Adipose tissue (tissue), 3 donors: ENCODE data around the gene RALGDS. TPM values are rescaled to one million over a fixed set of nuclear protein-coding genes. Genes with fewer than 3 reads are reported as not detected.

Experiments used
- H3K27ac ChIP-seq: one replicate; pipeline ENCODE4 v1.5.1; 2013; ENCODE audit warnings: low read depth, low read length
- WGBS, 3 donors: extraction: QIAGEN DNeasy Blood & Tissue Kit; methylation state at CpG; one replicate each; pipeline ENCODE4 v1.1.7; 2013; 5-methylcytosine and 5-hydroxymethylcytosine counted together
- polyA plus RNA-seq, 3 donors: library from polyadenylated mRNA; stranded (reverse); fragments of 200-250 nt; gene quantifications; one replicate each; pipeline ENCODE4 v1.2.3, GENCODE V29; 2013
- donor health status: healthy with polysubstance abuse.
- donor health status: Bipolar disorder and iron deficiency.
- donor health status: healthy.

RALGDS gene
- polyA plus RNA-seq, 3 donors, result 31.0 to 98.2 (median 68.8) TPM

DNA sequence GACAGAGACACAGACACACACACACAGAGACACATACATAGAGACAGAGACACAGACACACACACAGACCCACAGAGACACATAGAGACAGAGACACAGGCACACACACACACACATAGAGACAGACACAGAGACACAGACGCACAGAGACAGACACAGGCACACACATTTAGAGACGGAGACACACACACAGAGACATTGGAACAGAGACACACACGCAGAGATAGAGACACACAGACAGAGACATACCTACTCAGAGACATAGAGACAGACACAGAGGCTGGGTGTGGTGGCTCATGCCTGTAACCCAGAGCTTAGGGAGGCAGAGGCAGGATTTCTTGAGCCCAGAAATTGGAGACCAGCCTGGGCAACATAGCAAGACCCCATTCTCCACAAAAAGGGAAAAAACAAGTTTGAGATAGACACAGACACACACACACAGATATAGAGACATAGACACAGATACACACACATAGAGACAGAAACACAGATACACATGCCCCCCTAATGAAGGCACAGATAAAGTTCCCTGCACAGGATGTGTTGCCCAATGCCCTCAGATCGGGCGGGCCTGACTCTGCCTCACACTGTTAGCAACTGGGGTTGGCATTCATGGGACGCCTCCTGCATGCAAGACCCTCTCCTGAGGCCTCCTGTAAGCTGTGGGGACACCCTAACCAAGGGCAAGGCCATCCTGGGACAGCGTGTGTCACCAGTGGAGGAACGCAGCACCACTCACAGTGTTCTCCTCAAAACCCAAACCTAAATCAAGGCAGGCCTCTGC, 3.3 kb upstream of the RALGDS start:
- H3K27ac ChIP-seq, result no peak overlapping the region
- WGBS, 3 donors, result 79 to 96% (median 83%) methylated on average over 8 of the region's 8 CpGs

DNA sequence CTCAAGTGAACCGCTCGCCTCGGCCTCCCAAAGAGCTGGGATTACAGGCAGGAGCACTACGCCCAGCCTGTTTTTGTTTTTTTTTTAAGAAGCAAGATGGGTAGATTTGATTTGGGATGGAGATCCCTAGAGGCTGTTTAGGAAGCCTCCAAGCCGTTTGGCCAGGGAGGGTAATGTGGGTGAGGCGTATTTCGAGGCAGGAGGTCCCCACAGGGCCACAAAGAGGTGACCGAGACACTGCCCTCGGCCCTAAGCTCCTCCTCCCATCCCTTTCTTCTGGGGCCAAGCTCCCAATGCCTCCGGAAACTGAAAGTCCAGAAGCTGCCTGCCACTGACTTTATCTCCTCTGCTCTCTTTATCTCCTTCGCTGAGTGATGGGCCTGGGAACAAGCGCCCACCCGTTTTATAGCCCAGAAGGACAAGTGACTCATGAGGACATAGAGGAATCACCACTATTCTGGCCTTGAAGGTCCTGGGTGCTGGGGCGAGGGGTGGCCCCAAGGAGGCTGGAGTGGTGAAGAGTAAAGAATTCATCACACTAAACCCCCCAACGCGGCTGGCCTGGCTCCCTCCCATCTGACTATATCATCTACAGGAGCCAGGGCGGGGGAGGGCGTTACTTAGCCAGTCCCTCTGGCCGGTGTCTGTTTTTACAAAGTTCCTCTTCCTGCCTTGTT, 2.0 kb upstream of the RALGDS start:
- 38 to 68% (median 46%) methylated on average over 19 of the region's 19 CpGs for WGBS, 3 donors
- peak overlapping the region; percentile 19 for H3K27ac ChIP-seq

DNA sequence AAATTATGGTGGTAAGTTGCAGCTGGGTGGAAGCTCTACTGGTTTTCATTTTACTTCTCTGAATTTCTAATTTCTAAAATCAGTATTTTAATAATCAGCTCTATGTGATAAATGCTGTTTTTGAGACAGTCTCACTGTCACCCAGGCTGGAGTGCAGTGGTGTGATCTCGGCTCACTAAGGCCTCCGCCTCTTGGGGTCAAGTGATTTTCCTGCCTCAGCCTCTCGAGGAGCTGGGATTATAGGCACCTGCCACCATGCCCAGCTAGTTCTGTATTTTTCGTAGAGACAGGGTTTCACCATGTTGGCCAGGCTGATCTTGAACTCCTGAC, 1.5 kb upstream of the RALGDS start:
- no peak overlapping the region for H3K27ac ChIP-seq

DNA sequence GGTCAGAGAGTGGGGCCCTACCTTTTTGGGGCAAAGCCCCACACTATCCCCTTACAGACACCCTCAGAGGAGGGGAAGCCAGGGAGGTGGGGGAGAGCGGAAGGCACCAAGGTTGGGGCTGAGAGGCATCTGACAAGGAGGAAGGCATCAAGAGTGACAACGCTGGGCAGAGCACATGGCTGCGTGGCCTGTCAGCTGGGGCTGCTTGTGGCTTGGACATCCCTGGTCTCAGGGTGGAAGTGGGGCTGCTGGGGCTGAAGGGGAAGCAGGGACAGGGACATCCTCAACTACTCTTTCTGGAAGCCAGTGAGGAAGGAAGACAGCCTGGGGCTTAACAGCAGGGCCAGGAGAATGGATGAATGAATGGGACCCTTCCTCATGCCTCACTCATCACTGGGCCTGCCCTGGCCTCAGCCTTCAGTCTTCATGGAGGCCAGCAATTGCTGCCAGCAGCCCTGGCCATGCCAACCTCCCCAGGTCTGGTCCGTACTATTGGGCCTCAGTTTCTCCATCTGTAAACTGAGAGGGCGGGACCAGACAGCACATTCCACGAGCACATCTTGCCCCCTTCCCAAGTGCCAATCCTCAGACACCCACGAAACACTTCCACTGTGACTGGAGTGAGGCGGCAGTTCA, 993 bp upstream of the RALGDS start:
- H3K27ac ChIP-seq, result no peak overlapping the region
- 73 to 94% (median 80%) methylated on average over 8 of the region's 8 CpGs for WGBS, 3 donors

More for the DNA sequence above, 1.5 kb upstream of the RALGDS start:
- WGBS, 3 donors, result 63 to 83% (median 65%) methylated on average over 4 of the region's 4 CpGs

DNA sequence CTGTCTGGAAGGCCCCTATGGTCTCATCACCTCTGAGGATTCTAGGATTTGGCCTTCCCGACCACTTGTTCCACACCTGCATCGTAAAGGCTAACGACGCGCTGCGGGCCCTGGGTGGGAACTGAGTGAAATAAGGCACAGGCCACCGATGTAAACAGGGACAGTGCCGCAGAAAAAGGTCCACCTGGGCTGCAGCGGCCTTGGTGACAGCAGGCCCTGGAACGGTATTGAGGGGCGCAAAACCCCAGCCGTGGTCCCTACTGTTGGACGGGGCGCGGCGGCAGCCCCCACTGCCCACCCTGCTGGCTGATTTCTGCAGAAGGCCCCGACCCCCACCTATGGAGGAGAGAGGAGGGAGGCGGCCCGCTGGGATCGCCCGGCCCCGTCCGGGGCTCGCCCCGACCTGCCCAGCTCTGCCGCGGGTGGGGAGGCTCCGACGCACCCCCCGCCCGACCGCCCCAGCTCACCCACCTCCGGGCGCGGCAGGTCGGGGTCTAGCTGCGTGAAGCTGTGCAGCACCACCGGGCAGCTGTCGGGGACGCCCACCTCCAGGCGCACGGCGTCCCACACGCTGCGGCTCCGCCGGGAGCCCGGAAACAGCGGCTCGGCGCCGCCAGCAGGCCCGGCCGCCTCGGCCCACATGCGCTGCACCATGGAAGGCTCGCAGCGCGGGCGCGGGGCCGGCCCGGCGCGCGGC, 391 bp downstream of the RALGDS start:
- 1% methylated on average over 60 to 66 of the region's 66 CpGs for WGBS, 3 donors
- peak overlapping the region; percentile 92 for H3K27ac ChIP-seq

DNA sequence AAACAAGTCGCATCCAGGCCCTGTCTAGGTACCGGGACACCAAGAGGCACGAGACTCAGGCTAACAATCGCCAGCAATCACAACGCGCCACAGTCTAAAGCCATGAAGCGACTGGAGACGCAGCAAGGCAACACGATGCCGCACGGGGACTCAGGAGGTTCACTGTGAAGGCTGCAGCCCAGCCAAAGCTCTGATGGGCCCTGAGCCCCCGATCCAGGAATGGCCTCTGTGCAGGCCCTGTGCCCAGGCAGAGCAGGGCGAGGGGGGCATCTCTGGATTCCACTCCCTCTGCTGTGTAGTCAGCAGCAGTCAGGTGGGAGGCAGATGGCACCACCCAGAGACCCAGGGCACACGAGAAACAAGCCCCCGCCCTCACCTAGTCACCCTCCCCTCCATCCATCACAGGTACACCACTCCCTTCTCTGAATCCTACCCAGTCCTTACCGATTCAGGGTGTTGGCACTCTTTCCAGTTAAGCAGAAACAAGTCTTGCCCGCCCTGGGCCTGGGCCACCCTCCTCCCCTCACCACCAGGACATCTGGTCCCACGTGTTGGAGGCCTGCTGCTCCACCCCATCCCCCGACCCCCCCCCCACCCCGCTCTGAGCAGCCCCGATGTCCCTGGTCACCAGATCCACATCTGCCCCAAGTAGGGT, 1.1 kb downstream of the RALGDS start:
- peak overlapping the region; percentile 32 for H3K27ac ChIP-seq

DNA sequence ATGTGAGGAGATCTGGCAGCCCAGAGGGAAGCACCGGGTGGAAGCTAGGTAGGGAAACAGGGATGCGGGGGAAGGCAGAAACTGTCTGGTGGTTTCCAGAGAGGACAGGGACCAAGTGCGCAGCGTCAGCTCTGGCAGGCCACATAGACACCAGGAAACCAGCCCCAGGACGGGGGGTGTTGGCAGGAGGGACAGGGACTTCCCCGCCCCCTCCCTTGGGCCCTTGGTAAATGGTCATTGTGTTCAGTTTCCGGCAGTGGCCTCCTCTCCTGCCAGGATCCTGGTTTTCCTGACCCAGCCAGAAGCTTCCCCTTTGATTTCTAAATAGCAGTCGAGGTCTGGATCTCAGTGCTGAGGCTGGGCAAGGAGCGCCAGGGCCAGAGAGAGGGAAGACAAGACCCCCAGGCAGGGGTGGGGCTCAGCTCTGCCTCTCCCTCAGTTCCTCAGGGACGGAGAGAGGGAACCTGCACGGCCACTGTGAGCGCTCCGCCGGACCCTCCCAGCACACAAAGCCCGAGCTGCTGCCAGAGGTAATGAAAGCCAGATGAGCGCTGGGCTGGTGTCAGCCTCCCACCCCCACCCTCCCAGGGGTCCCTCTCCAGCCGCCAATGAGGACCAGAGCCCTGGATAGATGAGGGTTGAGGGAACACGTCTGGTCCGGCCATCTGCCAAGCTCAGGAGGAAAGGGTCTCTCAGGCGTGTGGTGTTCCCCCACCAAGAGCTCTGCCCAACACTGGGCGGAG, 1.8 kb downstream of the RALGDS start:
- H3K27ac ChIP-seq, result peak overlapping the region; percentile 32
- WGBS, 3 donors, result 42 to 50% (median 47%) methylated on average over 20 to 21 of the region's 21 CpGs

More for the DNA sequence above, 1.1 kb downstream of the RALGDS start:
- 19 to 37% (median 30%) methylated on average over 21 of the region's 21 CpGs for WGBS, 3 donors

DNA sequence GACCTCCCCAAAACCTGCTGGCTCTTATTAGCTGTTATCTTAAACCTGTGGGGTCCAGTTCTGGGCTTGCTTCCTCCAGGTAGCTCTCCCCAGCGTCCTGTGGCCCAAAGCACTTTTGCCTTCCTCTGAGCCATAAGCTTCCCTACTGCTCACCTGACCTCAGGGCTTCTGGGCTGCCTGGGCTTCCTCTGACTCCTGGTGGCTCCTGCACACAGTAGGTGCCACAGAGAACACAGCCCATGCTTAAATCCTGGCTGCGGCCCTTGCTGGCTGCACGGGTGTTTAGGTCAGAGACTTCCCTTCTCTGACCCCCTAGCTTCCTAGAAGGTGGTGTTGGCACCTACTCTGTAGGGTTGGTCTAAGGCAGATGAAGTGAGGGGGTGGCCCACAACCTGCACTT, 2.5 kb downstream of the RALGDS start:
- WGBS, 3 donors, result 64 to 89% (median 76%) methylated on average over 3 of the region's 3 CpGs
- no peak overlapping the region for H3K27ac ChIP-seq

DNA sequence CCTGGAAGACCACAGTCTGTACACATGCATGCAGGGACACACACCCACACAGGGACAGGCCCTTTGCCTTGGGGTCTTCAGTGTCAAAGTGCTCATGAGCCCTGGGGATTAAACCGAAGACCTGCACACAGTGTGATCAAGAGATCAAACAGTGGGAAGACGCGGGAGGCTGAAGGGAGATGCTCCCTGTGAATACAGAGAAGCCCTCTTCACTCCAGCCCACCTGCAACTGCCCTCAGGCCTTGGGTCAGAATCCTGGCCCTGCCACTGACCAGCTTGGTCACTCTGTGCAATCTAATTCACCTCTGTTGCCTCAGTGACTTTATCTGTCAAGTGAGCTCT, 2.9 kb downstream of the RALGDS start:
- 82 to 97% (median 86%) methylated on average over 3 of the region's 3 CpGs for WGBS, 3 donors
- no peak overlapping the region for H3K27ac ChIP-seq

DNA sequence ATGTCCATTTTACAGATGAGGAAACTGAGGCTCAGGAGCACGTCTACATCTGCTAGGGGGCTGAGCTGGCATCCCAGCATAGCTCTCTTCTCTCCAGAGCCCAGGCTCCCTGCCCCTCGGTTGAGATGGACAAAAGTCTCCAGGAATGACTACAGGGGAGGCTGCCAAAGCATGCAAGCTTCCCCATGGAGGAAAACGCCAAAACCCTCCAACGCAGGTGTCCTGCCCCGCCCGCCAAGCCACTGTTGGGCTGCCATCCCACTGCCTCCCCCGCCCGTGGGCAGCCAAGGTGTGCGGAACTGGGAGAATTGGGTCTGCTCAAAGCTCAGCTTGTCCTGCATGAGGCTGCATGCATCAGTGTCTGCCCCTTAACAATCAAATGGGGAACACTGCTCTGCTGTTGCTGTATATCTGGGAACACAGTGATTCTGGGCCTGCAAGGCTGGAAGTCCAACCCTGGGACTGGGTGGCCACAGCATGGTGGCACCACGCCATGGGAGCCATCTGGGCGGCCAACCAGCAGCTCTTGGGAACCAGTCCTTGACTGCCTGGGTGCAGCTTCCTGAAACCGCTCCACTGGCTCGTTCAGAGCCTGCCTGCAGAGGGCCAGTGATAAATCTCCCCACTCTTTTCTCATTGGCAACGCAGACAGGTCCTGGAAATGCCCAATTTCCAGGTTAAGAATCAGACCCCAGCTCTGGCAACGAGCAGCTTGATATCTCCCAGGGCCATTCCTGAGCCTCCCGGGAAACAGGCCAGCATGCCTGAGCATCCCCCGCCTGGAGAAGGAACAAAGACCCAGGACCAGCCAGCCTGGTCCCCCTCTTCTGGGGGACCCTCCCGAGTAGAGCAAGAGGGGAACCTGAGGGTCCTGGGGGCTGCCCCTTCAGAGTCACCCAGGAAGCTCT, 3.5 kb downstream of the RALGDS start:
- no peak overlapping the region for H3K27ac ChIP-seq
- 64 to 69% (median 64%) methylated on average over 18 of the region's 18 CpGs for WGBS, 3 donors

- no peak overlapping the region for H3K27ac ChIP-seq
- 77 to 83% (median 79%) methylated on average over 20 of the region's 20 CpGs for WGBS, 3 donors
Observed at GRCh38 chr9:133116346-133117231, 4.5 kb downstream of the RALGDS start.

DNA sequence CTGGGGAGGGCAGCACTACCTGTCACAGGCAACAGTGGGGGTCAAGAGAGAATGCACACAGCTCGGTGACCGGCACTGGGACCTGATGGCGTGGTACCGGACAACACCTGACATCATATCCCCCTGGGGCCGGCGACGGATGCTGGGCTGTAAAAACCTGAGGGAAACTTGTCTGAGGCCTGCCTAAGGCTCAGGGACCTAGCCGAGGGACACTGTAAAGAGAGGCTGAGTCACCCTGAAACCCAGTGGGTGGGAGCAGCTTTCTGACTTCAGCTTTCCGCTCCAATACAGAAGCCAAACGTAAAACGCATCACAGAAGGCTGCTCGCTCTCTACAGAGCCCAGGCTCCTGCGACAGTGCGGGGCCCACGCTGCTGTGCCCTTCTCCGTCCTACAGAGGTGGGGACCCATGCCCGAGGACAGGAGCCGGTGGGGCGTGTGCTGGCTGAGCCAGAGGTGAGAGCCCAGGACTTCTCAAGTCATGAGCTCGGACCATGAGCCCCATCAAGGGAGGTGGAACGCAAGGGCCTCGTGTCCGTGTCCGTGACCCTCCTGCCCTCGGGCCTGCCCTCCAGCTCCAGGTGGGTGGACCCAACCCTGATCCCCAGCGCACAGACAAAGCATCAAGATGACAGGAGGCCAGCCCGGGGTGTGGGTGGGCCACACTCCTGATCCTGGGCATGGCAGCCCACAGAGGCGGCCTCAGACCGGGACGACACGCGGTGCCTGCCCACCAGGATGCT, 5.3 kb downstream of the RALGDS start:
- no peak overlapping the region for H3K27ac ChIP-seq

DNA sequence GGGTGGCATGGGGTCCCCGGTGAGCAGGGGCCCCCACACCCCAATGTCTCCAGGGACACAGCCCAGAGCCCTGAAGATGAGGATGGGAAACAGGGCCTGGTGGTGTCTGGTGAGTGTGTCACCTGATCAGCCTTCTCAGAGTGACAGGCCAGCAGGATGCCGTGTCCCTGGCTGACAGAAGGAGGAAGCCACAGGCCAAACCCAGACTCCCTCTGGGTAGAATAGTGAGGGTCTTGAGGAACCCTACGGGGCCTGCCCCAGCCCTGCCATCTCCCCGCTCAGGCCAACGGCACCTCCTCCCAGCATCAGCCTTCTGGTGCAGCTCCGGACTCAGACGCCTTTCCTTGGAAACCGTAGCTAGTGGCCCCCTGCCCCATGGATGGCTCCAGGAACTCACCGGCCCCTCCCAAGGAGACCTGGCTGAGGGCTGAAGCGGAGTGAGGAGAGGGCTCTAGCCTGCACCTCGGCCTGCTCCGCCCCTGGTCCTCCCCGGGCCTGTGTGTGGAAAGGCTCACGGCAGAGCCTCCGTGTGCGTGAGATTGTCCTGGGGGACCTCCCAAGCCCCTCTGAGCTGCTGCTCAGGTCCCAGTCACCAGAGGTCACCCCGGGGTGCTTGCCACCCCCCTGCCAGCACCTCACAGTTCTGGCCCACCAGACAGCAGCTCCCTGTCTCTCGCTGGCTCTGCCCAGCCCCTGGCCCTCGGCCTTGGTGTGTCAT, 6.0 kb downstream of the RALGDS start:
- H3K27ac ChIP-seq, result no peak overlapping the region
- 74 to 87% (median 74%) methylated on average over 19 of the region's 19 CpGs for WGBS, 3 donors

More for the DNA sequence above, 5.3 kb downstream of the RALGDS start:
- 78 to 91% (median 79%) methylated on average over 32 of the region's 32 CpGs for WGBS, 3 donors

DNA sequence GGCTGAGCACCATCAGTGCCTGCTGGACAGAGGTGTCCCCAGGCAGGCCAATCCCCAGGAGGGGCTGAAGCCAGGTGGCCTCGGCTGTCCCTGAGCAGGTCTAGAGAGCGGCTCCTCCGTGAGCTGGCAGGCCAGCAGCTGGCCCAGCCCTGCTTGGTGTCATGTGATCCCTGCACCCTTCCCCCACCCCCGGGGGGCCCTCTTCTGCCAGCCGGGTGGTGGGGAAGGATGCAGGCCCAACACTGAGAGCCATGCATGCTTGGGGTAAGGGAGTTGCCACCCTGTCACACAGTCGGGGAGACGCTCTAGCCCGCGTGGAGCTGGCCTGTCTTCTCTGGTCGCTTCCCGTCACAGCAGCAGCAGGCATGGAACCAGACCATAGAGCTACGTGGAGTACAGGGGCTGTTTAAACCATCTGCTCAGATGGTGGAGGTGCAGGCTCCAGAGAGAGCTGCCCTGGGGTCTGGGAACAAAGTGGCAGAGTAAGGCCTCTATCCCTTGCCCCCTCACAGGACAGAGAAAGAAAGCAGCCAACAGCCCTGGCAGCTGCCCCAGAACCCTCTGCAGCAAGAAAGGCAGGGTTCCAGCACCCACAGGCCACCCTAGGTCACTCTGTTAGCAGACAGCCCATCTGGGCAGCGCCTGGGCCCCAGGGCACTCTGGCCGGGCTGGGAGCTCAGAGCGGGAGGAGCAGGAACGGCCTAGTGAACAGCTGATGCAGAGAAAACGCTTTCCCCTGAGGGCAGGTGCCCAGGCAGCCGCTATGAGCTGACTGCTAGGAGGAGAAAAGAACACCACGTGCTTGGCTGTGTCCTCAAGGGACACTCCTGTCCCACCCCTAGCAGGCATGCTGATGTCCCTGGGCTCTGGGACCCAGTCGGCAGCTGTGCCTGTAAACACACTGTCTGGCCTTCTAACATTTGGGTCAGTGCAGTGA, 6.8 kb downstream of the RALGDS start:
- WGBS, 3 donors, result 39 to 42% (median 41%) methylated on average over 18 to 20 of the region's 20 CpGs
- H3K27ac ChIP-seq, result peak overlapping the region; percentile 33
